ENCODE measurements around the gene GBA3.

The GBA3 gene

DNA sequence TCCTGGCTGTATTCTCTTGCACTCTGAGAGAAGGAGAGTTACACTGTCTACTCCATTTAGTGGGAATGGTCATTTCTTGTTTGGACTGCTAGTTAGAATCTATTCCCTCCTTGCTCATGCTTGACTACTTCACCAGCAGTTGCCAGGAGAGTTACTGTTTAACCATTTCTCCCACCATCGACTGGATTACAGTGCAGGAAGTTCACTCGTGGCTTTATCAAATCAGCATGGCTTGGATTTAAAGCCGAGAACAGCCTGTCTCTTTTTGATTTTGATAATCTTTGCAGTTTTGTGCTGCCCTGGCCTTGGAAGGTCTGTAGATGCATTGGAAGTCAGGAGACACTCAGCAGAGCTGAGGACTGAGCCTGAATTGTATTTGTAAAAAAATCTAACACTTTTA lies 3.2 kb downstream of the GBA3 start:
- DNase-seq, result no peak

DNA sequence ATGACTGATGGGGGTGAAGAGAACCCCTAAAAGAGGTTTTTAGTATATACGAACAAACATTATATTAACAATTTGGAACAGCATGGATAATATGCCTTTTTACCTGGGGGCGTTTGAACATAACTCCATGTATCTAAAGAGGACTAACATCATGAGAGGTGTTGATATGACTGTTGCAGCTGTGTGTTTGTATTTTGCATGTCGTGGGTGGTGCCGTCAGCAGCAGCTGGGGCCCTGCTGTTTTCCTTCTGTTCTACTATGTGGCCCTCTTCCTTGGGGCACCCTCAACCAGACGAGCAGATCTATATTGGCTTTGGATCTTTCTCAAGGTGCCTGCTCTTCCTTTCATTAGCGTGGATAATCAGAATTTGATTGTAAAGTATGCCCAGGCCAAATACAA lies 11.2 kb downstream of the GBA3 start:
- no peak for DNase-seq

- no peak for DNase-seq
These were observed 14.7 kb downstream of the GBA3 start for GRCh38 chr4:22707390-22707789.

GRCh38 chr4:22708961-22709360 lies 16.2 kb downstream of the GBA3 start:
- no peak for DNase-seq

- DNase-seq, result no peak
These were observed 19.4 kb downstream of the GBA3 start for GRCh38 chr4:22712105-22712504.

DNA sequence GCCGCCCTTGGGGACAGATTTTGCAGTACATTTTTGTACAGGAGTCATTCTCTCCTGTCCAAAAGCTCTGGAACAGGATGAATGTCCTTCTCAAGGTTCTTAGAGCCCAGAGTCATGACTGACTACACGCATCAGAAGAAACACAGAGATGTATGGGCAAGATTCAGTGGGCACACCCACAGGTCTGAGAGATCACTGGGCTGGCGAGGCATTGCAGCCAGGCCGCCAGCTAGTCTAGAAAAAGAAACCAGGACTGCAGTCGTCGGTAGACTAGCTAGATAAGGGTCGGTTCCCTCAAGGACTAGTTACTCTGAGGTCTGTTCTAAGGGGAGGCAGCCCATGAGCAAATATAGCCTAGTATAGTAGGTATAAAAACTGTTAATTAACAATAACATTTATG lies 19.8 kb downstream of the GBA3 start:
- DNase-seq, result no peak

DNA sequence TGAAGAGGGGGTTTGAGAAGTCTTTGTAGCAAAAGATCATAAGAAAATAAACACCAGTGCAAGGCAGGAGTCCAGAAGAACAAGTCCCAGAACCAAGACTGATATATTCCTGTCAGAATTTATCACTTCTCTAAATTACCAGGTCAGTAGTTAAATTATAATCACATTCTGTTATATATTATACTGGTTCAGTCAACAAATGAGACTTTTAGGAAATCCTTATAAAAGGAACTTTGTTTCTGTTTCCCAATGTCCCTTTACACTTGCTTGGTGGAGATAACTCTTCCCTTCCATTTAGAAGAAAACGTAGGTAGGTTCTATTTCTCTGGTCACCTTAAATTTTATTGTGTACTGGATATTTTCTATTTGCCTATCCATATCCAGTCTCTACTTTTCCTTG lies 21.1 kb downstream of the GBA3 start:
- DNase-seq, result no peak

DNA sequence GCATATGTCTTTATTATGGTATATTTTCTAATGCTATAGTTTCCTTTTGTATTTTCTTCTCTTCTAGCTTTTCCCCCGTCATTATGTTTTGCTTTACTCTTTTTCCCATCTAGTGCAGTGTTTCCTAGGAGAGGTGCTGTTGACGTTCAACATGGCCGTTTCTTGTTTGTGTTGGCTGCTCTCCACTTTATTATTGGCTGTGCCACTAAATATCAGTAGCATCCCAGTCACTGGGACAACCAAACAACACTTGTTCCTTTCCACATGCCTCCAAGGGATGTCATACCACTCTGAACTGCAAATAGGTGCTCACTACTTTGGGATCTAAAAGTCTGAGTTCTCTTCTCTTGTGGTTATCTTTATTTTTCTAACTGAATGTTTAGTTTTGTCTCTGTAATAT lies 26.5 kb downstream of the GBA3 start:
- DNase-seq, result no peak

DNA sequence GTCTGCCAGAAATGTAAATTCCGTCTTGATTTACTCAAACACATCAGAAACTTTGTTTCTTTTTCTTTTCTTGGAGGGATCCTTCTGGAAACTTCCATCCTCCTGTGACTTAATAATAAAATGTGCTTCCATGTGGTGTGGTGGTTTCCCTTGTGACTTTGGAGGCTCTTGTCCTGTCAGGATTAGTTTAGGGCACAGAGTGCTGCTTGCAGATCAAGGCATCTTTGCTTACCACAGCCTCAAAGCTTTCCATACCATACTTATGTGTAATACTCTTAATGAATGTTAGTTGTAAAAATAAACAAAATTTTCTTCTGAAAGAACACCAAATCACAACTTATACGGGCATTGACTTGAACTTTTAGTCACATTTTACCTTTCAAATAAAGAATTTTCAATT lies 27.4 kb downstream of the GBA3 start:
- DNase-seq, result no peak

GRCh38 chr4:22721204-22721603 lies 28.5 kb downstream of the GBA3 start:
- DNase-seq, result no peak

- no peak for DNase-seq
These were observed 37.3 kb downstream of the GBA3 start for GRCh38 chr4:22730021-22730420.

GRCh38 chr4:22733816-22734215 lies 41.1 kb downstream of the GBA3 start:
- no peak for DNase-seq

DNA sequence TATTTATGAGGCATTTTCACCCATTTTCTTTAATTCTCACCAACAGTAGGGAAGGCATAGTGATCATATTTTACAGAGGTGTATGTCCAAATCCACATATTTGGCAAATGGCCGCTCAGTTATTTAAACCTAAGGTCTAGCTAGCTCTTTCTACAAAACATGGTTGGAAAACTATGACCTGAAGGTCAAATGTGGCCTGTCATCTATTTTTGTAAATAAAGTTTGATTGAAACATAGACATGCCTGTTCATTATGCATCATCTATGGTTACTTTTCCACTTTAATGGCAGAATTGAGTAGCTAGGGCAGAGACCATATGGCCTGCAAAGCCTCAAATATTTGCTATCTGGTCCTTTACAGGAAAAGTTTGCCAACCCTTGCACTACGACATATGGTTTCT lies 44.2 kb downstream of the GBA3 start:
- no peak for DNase-seq

DNA sequence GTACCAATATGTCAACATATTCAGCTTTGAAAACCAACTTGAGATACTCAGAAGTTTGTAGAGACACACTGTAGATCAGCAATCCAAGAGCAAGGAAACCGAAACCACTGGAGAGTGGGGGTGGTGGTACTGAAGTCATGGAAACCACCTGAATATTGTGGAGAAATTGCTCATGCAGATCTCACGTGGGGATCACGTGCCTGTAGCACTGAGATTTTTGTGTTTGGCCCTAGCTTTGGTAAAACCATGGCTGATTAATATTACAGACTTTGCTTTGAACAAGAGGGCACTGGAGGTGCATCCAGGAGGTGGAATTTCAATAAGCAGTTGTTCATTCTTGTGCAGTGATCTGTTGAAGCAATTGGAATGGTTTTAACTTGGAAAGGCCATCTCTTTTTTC lies 47.2 kb downstream of the GBA3 start:
- no peak for DNase-seq

DNA sequence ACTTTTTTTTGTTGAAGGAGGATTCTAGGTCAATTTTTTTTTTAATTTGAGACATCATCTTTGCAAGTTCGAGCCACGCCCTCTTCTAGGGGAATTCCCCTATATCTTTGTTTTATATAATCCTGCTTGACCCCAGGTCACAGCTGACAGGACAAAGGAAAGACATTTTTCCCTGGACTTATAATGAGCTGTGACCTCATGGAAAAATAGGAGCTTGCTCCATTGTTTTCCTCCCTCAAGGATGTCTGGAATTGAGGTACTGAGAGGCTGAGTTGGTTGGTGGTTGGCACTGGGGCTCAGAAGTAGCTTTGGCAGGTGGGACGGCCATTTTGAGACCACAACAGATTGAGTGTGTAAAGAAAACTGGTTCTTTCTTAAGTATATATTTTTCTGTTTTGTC lies 49.0 kb downstream of the GBA3 start:
- DNase-seq, result no peak

GRCh38 chr4:22743290-22743689 lies 50.6 kb downstream of the GBA3 start:
- no peak for DNase-seq

- no peak for DNase-seq
These were observed 51.8 kb downstream of the GBA3 start for GRCh38 chr4:22744478-22745062.

DNA sequence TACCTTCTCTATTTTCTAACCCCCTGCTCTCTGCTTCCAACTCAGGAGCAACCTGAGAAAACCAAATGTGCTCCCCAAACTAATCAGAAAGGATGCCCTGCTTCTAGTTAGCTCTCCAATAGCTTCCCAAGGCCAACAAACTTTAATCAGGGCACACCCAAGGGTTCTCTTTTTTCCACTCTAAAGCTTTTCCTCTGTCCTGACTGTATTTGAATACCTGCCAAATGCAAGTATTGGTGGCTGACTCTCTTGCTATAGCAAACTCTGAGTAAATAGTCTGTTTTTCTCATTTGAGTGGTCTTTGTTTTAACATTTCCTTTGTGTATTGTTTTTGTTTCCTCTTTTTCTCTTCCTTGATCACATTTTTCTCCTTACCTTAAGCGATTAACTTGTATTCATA lies 52.5 kb downstream of the GBA3 start:
- DNase-seq, result no peak

DNA sequence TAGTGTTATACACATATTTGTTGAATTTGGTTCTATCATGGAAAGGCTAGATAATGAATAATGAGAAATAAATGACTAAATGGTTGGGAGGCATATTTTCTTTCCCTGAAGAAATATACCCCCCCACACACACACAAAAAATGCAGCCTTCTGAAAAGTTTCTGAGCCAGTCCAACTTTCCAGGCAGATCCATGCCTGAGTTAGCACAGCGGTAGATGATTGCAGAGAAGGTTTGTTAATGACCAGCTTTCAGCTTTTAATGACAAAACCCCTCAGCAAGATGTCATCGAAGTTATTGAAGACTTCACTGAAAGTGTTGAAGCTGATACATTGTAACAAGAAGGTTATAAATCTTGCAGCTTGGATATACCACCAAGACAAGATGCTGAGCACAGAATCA lies 61.4 kb downstream of the GBA3 start:
- DNase-seq, result no peak

DNA sequence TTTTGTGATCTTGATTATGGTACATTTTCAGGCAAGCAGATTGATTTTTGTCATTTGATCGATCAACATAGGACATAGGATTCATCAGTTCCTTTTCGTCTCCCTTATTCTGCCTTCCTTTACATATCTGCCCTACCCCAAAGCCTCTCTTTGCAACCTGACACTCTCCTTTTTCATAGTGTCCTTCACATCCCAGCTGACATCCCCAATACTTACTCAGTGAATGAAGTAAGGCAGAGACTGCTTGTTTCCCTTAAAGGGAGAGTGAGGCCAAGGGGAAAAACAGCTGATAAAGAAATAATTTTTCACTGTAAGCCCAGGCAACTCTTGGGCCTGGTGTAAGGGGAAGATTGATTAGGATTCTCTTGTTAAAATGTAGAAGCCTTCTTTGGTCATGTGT lies 69.8 kb downstream of the GBA3 start:
- DNase-seq, result no peak

- no peak for DNase-seq
These were observed 71.4 kb downstream of the GBA3 start for GRCh38 chr4:22764183-22764582.

DNA sequence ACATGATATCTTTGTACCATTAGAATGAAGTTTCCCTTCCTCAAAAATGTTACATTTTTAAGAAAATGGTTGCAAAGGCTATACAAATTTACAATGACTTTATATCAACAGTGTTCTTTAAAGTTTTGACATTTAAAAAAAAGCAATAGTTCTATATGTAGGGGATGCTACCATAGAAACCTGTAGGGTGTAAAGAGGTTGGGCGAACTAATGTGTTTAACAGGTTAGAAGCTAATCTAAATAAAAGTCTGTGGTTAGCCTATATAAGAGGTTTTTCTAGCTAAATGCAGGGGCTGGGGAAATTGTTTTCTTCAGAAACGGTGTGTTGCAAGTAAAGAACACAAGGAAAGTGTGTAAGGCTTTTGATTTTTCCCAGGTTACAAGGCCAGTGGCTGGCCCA lies 73.3 kb downstream of the GBA3 start:
- no peak for DNase-seq

DNA sequence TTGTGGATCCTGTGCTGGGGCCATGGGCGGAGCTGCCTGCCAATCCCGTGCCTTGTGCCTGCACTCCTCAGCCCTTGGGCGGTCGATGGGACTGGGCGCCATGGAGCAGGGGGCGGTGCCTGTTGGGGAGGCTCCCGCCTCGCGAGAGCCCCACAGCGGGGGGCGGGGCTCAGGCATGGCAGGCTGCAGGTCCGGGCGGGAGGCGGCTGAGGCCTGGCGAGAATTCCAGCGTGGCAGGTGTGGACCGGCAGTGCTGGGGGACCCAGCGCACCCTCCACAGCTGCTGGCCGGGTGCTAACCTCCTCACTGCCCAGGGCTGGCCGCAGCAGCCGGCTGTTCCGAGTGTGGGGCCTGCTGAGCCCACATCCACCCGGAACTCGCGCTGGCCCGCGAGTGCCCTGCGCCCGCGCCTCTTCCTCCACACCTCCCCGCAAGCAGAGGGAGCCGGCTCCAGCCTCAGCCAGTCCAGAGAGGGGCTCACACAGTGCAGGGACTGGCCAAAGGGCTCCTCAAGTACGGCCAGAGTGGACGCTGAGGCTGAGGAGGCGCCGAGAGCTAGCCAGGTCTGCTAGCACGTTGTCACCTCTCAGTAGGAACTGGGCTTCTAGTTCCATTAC lies 85.9 kb downstream of the GBA3 start:
- DNase-seq, result no peak

DNA sequence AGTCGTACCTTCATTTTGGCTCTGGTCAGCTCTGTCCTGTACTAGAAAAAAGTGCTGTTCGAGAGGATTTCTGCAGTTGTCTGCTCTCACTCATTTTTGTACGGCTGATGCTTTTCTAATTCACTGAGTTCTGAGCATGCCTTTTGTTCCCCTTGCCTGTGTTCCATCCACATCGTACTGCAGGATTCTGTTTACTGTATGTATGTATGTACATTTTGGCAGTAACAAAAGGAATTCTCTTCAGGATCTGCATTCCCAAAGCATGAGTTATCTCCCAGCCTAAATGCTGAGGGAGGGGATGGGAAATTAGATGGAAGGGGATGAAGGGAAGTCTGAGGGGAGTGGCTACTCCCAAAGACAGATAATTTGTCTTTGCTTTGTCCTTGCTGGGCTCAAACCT lies 87.6 kb downstream of the GBA3 start:
- DNase-seq, result no peak

DNA sequence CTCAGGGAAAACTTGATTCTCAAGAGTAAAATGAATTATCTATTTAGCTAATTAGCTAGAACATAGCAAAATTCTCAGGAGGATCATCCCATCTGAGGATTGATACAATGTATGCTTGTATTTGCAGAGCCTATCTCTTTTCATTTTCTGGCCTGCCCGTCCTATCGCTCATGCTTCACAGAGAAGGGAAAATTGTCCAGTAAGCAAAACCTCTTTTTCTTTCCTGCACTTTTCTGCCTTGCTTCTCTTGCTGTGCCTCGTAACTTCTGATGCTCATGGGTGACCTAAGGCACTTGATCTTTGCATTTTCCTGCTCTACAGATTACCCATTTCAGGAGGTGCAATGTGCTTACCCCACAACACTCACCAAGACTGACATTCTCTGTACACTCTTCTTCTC lies 88.1 kb downstream of the GBA3 start:
- no peak for DNase-seq

All from cortex of kidney (tissue), 1 donor.